ENCODE data around the gene CBX4.

The CBX4 gene

GRCh38 chr17:79812353-79813258 is 26.6 kb downstream of the CBX4 start:
- no peak for DNase-seq (ENCODE audit: low spot score)

- DNase-seq (ENCODE audit: low spot score), result no peak
Measured at GRCh38 chr17:79811868-79812352, 27.3 kb downstream of the CBX4 start.

DNA sequence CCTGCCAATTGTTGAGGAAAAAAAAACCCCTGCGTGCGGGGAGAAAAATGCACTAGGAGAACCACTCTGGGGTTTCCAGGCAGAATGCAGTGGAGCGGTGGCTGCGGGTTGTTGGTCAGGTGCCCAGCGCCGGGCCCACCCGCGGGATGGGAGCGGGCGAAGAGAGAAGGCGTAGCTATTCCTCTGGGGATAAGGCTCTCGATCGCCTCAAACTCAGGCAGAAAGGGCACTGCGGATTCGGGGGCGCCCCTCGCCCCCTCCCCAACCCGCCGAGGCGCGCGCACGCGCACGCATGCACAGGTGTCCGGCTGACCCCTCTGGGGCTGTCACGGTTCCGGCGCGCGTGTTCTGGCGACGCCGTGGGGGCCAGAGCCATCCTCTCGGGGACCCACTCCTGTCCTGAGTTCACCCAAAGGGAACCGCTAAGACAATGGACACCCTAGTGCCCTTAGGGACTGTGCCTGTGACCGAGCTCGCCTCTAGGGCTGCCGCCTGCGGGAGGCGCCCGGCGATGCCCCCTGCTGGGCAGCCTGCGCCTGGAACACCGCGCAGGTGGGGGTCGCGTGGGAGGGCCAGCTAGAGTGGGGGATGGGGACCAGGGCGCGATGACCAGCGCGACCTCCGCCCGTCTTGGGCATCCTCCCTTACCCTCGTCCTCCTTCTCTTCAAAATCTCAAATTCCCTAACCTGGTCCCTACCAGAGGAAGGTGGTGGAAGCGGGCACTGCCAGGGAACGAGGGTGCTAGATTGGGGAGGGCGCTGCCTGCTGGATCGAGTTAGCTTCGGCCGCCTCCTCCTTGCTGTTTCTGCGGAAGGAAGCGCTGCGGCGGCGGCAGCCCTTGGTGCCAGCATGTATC is 28.0 kb downstream of the CBX4 start:
- peak; percentile 89 for DNase-seq (ENCODE audit: low spot score)

GRCh38 chr17:79810130-79811010 is 28.9 kb downstream of the CBX4 start:
- peak; percentile 96 for DNase-seq (ENCODE audit: low spot score)

DNA sequence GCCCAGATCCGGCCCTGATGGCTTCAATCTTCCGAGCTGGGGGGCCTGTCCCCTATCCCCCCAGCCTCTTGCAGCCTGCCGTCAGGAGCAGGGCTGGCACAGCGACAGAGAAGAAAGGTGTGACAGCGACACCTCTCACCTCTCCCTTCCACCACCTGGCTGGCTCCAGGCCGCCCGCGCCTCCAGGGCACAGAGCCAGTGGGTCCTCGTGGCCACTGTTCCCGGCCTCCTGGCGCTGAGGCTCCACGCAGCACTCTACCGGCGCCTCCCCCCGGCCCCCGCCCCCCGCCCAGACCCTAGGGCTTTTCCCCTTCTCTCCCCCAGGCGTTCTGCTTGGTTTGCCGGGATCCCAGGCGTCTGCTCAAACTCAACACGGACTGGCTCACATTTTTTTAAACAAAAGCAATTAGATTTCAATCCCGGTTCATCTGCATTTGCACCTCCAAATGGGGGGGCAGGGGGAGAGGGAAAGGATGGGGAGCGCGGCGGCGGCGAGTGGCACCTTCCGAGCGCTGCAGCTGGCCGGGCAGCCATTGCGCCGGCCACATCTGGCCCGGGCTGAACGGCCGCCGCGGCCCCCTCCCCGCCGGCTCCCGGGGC is 29.6 kb downstream of the CBX4 start:
- no peak for DNase-seq (ENCODE audit: low spot score)

- peak; percentile 83 for DNase-seq (ENCODE audit: low spot score)
Measured at GRCh38 chr17:79808763-79809529, 30.3 kb downstream of the CBX4 start.

DNA sequence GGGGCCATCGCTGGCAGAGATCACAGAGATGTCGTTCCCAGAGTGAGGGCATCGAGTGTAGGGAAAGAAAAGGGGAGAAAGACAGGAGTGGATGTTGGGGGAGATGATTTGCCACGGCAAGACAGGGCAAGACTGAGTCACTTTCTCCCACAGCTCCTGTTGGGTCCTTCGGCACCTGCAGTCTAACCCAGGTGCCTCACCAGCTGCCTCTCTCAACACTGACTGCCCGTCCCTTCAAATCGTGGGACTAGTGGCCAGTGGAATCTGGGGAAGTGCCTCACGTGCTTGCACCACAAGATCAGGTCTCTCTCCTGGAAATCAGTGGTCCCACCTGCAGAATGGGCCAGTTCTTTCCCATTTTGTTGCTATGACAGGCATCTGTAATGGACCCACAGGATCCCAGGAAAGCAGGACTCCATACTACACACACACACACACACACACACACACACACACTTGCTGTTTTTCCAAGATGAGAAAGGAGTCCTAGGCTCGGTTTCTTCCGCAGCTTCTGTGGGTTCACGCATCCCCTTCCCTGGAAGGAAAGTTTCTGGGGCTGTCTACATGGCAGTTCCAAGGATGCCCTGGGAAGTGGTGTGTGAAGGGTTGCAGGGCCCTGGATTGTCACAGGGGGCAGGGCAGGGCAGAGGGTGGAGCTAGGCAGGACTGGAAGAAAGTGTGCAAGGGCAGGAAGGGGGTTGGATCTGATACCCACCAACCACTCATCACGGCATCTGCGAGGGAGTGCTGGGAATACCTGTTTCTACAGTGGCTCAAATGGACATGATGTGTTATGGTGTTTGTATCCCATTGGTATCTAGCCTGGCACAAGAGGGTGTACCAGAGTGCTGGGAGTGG is 32.1 kb downstream of the CBX4 start:
- DNase-seq (ENCODE audit: low spot score), result no peak

GRCh38 chr17:79806446-79806760 is 32.8 kb downstream of the CBX4 start:
- DNase-seq (ENCODE audit: low spot score), result no peak

DNA sequence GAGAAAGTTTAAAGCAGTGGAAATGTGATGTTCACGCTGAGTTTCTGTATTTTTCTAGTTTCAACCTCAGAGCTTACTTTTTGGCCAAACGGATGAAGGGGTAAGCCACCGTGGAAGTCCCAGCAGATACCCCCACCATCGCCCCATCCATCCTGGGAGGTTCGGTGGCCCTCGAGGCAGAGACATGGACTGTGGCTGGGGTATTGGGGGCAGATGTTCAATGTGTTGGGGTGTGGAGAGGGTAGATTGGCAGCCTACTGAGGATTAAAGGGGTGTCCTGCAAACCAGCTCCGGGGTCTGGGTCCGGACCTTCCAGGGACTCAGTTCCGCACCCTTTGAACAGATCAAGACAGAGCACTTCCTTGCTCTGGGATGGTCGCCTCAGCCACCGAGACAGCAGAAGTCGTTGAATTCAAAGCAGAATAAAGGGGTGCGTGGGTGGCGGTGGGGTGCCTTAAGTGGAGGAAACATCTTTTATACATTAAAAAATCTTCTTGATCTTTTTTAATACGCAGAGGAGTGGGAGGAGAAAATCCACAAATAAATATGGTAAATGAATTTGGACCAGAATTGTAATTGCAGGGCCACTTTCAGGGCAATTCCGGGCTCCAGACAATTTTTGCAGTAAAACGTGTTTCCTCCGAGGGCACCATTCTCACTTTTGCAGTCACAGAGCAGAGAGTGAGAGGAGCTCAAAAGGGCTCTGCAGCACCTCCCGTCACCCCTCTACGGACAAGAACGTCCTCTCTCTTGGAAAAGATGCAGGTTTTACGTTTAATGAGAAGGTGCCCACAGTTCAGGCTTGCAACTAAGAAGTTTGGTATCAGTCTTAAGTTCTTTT is 34.2 kb downstream of the CBX4 start:
- DNase-seq (ENCODE audit: low spot score), result no peak

DNA sequence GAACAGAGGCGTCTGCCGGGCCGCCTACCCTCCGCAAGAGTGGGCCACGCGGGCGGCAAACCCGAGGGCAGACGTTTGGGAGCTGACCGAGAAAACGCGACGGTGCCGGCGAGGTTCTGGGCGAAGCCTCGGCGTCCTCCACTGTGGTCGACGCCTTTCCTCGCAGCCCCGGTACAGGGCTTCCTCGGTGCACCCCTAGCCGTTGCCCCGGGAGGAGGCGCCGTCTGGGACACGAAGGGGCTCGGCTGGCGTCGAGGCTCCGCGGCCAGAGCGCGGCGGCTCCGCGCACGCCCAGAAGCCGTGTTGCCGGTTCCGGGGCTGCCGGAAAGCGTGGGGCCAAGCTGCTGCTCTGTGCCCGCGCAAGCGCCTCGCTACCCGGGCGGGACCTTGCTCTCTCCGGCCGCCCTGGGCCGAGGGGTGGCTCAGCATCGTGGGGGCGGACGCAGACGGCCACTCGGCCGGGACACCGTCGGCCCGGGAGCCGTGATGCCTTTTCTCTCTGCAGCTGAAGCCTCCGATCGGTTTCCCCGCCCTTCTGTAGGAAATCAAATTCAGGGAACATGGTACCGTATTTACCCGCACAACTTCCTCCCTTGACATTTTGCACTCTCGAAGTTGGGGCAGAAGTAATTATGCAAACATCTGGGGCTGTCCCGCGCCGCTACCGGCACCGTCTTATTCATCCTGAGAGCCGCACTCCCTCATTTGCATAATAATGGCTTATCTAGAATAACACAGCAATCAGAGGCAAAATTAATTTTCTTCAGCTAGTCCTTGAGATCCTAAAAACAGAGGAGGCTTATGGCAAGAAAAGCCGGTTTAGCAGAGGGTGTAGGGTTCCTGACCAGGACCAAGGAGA is 35.0 kb downstream of the CBX4 start:
- DNase-seq (ENCODE audit: low spot score), result peak; percentile 70

DNA sequence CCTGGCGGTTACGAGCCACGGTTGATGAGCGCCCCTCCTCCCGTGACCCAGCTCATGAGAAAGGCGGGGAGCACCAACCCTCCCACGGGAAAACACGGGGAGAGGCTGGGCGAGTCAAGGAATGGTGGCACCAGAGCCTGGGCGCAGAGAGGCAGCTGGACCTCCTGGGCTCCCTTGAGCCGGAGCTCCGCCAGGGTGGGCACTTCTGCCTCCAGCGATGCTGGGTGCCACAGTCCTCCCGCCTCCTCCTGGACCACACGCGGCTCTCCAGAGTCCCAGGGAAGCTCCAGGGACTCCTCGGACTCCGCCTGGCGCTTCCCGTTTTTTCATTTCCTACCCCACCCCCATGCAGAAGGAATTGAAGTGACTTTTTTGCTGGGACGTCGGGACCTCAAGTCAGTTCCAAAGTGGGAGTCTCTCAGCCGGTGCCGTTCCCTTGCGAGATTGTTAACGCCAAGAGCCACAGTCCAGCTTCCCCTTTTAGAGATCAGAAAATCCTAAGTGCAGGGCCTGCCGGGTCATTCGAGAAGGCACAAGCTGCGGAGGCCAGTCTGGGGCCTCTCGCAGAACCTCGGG is 35.7 kb downstream of the CBX4 start:
- DNase-seq (ENCODE audit: low spot score), result no peak

DNA sequence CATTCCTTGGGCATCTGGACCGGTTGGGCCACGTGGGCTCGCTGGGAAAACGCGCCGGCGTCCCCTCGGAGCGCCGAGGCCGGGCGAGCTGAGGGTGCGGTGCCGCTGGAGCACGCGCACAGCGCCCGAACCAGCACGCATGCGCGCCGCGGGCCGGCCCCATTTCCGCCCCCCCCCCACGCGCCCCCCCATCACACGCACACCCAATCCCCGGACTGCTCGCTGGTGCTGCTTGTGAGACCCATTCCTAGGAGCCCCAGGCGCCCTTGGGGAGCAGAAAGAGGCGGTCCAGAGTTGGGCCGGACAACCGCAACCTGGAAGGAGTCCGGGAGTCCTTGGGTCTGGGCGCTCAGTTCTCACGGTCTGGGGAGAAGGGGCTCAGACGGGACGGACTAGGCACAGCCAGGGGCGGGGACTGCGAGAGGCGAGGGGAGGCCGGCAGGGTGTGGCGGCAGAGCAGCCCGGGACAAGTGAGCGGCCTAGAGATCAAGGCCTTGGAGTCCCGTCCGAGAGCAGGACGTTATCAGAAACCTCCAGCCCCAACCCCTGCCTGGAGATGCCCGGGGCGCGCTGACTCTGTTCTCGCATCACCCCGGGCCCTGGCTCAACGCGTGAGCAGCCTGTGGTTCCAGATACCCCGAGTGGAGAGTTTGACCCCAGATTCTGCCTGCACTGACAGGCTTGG is 36.4 kb downstream of the CBX4 start:
- DNase-seq (ENCODE audit: low spot score), result no peak

- DNase-seq (ENCODE audit: low spot score), result no peak
Measured at GRCh38 chr17:79802039-79802735, 37.1 kb downstream of the CBX4 start.

- no peak for DNase-seq (ENCODE audit: low spot score)
Measured at GRCh38 chr17:79801156-79802038, 37.8 kb downstream of the CBX4 start.
